Mucosa of gallbladder (tissue), 1 donor: ENCODE measurements around the gene PIGL. TPM values are rescaled to one million over a fixed set of nuclear protein-coding genes. Genes with fewer than 3 reads are reported as not detected.

Experiments used
- DNase-seq: peaks from one replicate; pipeline ENCODE4 v3.0.0-alpha.2; 2020; ENCODE audit warnings: low spot score
- total RNA-seq: library from RNA; stranded (reverse); gene quantifications from one replicate; pipeline ENCODE4 v1.2.1, GENCODE V29; 2021
- donor health status: DM: no; HTN: no; CAD: no.

PIGL gene
- total RNA-seq, 1 donor from 2014 or later: 23.5 TPM

- DNase-seq: peak; percentile 14
These were observed 135.8 kb downstream of the PIGL start for GRCh38 chr17:16352667-16353316.

- peak; percentile 16 for DNase-seq
These were observed 136.5 kb downstream of the PIGL start, which contains the start of gene CENPV for GRCh38 chr17:16353317-16354174. Gene CENPV, minus strand, starts transcription at chr17:16353469. Its CDS starts 33 bp downstream, at chr17:16353436.

- DNase-seq: no peak
These were observed 137.6 kb downstream of the PIGL start for GRCh38 chr17:16354585-16354984.

GRCh38 chr17:16358394-16358793, 141.4 kb downstream of the PIGL start:
- no peak for DNase-seq

- no peak for DNase-seq
These were observed 144.9 kb downstream of the PIGL start for GRCh38 chr17:16361874-16362273.

- peak; percentile 76 for DNase-seq
These were observed 146.9 kb downstream of the PIGL start for GRCh38 chr17:16363749-16364536.

- no peak for DNase-seq
These were observed 147.6 kb downstream of the PIGL start for GRCh38 chr17:16364625-16365024.

GRCh38 chr17:16371742-16372141, 154.7 kb downstream of the PIGL start:
- no peak for DNase-seq

GRCh38 chr17:16374146-16374938, 157.3 kb downstream of the PIGL start:
- DNase-seq: no peak

Other genes with a start within 250 kb of the PIGL start
- 23.5 TPM for gene ZSWIM7, start 217.5 kb upstream of the PIGL start, total RNA-seq
- gene TTC19, start 217.4 kb upstream of the PIGL start, total RNA-seq: 36.9 TPM
- 139 TPM for gene NCOR1, start 1.7 kb upstream of the PIGL start, total RNA-seq
- 37.8 TPM for gene CENPV, start 136.3 kb downstream of the PIGL start, total RNA-seq
- gene UBB, start 163.9 kb downstream of the PIGL start, total RNA-seq: 2,437 TPM
- 31.0 TPM for gene TRPV2, start 198.4 kb downstream of the PIGL start, total RNA-seq